HPDE6-E6E7 (cell line): Measurements from ENCODE around the gene BCAM.
"Not testable (repeated sequence)": the region's sequence is repeated elsewhere in the genome, so short reads cannot be mapped to it uniquely, and the experiment has no call there.

ENCODE experiments used
- DNase-seq: peaks from one replicate; pipeline ENCODE4 v3.0.0; 2011; ENCODE audit warnings: missing footprints; ENCODE audit errors: extremely low spot score

BCAM gene

DNA sequence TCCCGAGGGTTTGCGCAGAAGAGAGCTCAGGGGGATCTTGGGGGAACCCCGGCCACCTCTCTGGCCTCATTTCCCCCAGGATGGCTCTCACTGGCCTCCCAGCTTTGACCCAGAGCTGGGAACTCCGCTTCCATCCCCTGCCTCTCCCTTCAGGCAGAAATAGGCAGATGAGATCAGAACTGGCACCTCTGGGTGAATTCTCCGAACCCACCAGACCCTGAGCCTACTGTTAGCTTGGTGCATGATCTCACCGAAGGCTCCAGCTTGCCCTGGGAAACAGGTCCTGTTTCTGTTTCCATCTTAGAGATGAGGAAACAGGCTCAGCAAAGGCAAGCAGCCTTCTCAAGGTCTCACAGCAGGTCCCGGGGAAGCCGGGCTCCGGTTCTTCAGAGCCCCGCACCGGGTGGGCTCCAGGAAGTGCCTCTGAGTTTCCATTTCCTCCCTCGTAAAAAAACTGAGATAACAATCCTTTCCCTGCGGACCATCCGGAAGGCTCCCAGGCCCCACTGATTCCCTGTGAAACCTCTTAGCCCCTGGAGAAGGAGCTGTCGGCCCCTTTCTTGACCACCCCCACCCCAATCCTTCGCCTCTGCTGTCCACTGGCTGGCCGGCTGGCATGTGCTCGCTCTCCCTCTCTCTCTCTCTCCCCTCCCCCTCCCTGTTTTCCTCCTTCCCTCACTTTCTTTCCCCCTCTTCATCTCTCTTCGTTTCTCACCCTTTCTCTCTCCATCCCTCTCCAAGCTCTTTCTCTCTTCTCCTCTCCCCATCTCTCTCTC, 39.3 kb downstream of the BCAM start:
- DNase-seq: no peak

GRCh38 chr19:44848812-44849447, 40.0 kb downstream of the BCAM start:
- no peak for DNase-seq

- no peak for DNase-seq
These were observed 41.8 kb downstream of the BCAM start for GRCh38 chr19:44850641-44851109.

- no peak for DNase-seq
These were observed 42.5 kb downstream of the BCAM start for GRCh38 chr19:44851427-44851826.

- no peak for DNase-seq
These were observed 46.7 kb downstream of the BCAM start for GRCh38 chr19:44855606-44856005.

- DNase-seq: no peak
These were observed 47.6 kb downstream of the BCAM start for GRCh38 chr19:44856421-44857083.

DNA sequence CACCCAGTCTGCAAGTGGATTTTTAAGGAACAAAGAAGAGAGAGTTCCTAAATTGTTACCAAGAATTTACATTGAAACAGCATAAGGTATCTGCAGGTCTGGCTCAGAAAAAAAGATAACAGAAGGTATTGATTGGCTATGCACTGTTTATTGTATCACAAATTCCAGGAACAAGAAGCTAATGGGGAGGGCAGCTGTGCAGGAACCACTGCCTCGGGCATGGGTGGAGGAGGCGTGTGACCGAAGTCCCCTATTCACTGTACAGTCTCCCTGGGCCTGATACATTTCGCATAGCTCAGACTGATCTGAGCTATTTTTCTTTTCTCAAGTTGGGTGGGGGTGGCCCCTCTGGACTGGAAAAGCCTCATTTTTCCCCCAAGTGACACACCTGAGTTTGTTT, 48.9 kb downstream of the BCAM start:
- DNase-seq: no peak

DNA sequence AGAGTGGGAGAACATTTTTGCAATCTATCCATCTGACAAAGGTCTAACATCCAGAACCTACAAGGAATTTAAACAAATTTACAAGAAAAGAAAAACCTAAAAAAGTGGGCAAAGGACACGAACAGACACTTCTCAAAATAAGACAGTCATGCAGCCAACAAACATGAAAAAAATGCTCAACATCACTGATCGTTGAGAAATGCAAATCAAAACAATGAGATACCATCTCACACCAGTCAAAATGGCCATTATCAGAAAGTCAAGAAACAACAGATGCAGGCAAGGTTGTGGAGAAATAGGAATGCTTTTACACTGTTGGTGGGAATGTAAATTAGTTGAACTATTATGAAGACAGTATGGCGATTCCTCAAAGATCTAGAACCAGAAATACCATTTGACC, 52.7 kb downstream of the BCAM start:
- DNase-seq: not testable (repeated sequence)

- no peak for DNase-seq
These were observed 55.1 kb downstream of the BCAM start for GRCh38 chr19:44863990-44864389.

GRCh38 chr19:44865196-44865767, 56.4 kb downstream of the BCAM start:
- no peak for DNase-seq

GRCh38 chr19:44866664-44867063, 57.8 kb downstream of the BCAM start:
- no peak for DNase-seq

GRCh38 chr19:44867578-44867977, 58.7 kb downstream of the BCAM start:
- no peak for DNase-seq

DNA sequence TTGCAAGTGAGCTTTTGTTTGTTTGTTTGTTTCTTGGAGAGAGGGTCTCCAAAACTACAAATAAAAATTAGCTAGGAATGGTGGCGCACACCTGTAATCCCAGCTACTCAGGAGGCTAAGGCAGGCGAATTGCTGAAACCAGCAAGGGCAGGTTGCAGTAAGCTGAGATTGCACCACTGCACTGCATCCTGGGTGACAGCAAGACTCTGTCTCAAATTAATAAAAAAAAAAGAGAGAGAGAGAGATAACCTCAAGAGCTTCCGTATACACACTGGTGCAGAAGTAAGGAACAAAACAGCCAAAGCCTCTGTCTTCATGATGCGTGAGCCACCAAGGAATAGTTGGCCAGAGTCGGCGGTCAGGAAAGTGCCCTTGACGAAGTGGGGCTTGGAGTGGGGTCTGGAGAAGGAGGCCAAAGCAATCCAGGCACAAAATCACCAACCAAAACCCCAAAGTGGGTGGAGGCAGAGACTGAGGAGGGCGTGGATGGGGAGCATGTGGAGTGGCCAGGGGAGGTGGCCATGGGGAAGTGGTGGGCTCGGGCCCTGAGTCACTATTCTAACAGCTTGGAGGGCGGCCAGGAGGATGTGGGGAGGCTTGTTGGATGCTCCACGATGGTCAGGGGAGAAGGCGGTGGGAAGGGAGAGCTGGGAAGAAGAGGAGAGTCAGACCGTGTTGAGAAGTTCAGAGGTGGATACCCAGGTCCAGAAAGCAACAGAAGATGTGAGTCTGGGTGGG, 61.0 kb downstream of the BCAM start:
- no peak for DNase-seq
